GM23248 (cell line): ENCODE data around the gene C19orf25. TPM values are rescaled to one million over a fixed set of nuclear protein-coding genes. Genes with fewer than 3 reads are reported as not detected.

ENCODE experiments used
- DNase-seq: peaks from one replicate; pipeline ENCODE4 v3.0.0-alpha.2; 2015
- H2AFZ ChIP-seq: fragments of 200-600 bp; sonication (generic); 2 replicates; pipeline ENCODE4 v1.6.1; 2016; ENCODE audit warnings: antibody characterized with exemption
- H3F3A ChIP-seq: fragments of 200-600 bp; sonication (generic); 2 replicates; pipeline ENCODE4 v1.6.1; 2016; ENCODE audit warnings: mild to moderate bottlenecking, antibody characterized with exemption, mixed run types; ENCODE audit not compliant: insufficient read depth
- H3K27ac ChIP-seq: fragments of 200-600 bp; sonication (generic); 2 replicates; pipeline ENCODE4 v1.5.1; 2016; ENCODE audit warnings: mild to moderate bottlenecking
- H3K27me3 ChIP-seq: fragments of 200-600 bp; sonication (generic); replicated peaks from 2 replicates; pipeline ENCODE4 v1.6.1; 2016; ENCODE audit warnings: mild to moderate bottlenecking; ENCODE audit not compliant: insufficient read depth
- H3K36me3 ChIP-seq: fragments of 200-600 bp; sonication (generic); 2 replicates; pipeline ENCODE4 v1.6.1; 2016; ENCODE audit warnings: low read depth, mild to moderate bottlenecking
- H3K4me1 ChIP-seq: fragments of 200-600 bp; sonication (generic); 2 replicates; pipeline ENCODE4 v1.6.1; 2016; ENCODE audit warnings: mild to moderate bottlenecking; ENCODE audit not compliant: insufficient read depth
- H3K4me2 ChIP-seq: fragments of 200-600 bp; sonication (generic); one replicate; pipeline ENCODE4 v1.6.1; 2016; ENCODE audit warnings: mild to moderate bottlenecking; ENCODE audit not compliant: unreplicated experiment
- H3K4me3 ChIP-seq: fragments of 200-600 bp; sonication (generic); 2 replicates; pipeline ENCODE4 v1.5.1; 2016; ENCODE audit warnings: mild to moderate bottlenecking
- H3K79me2 ChIP-seq: fragments of 200-600 bp; sonication (generic); 2 replicates; pipeline ENCODE4 v1.6.1; 2016; ENCODE audit warnings: mild to moderate bottlenecking; ENCODE audit not compliant: insufficient read depth
- H3K9ac ChIP-seq: fragments of 200-600 bp; sonication (generic); 2 replicates; pipeline ENCODE4 v1.6.1; 2016; ENCODE audit warnings: mild to moderate bottlenecking
- H3K9me2 ChIP-seq: fragments of 200-600 bp; sonication (generic); 2 replicates; pipeline ENCODE4 v1.6.1; 2016; ENCODE audit warnings: mixed run types, mild to moderate bottlenecking, moderate library complexity; ENCODE audit not compliant: insufficient read depth
- H3K9me3 ChIP-seq: fragments of 200-600 bp; sonication (generic); one replicate; pipeline ENCODE4 v1.6.1; 2017; ENCODE audit warnings: low read depth
- H4K20me1 ChIP-seq: fragments of 200-600 bp; sonication (generic); 2 replicates; pipeline ENCODE4 v1.6.0; 2016; ENCODE audit not compliant: insufficient read depth
- EZH2 ChIP-seq: fragments of 200-600 bp; sonication (generic); IDR thresholded peaks from 2 replicates; pipeline ENCODE4 v1.6.1; 2018; ENCODE audit warnings: antibody characterized with exemption, mild to moderate bottlenecking; ENCODE audit not compliant: insufficient read depth, poor library complexity, severe bottlenecking
- EZH2phosphoT487 ChIP-seq: fragments of 200-600 bp; sonication (generic); IDR thresholded peaks from 2 replicates; pipeline ENCODE4 v1.6.1; 2018; ENCODE audit warnings: antibody characterized with exemption, moderate library complexity, mild to moderate bottlenecking, low read depth; ENCODE audit not compliant: insufficient read depth
- WGBS, 2 experiments: methylation state at CpG; one replicate each; pipeline ENCODE4 v1.1.6; 2015 to 2017; ENCODE audit warnings: low lambda C conversion rate in 2 of 2, low coverage in 1 of 2; ENCODE audit errors: missing lambda C conversion rate in 2 of 2; 5-methylcytosine and 5-hydroxymethylcytosine counted together
- in situ Hi-C: fragments of 300-500 bp; cut with MboI; formaldehyde crosslinking; loops from 2 replicates; pipeline ENCODE4 v1.15.0; 2020
- polyA plus RNA-seq: library from polyadenylated mRNA; unstranded; fragments of >200 nt; fragmentation: Nextera tagmentation; extraction: Ambion mirVana; gene quantifications from 2 replicates; pipeline ENCODE4 v1.2.1, GENCODE V29; 2016
- total RNA-seq: library from RNA; depleted of rRNA; stranded (reverse); fragments of >200 nt; shearing (Covaris generic); gene quantifications from 2 replicates; pipeline ENCODE4 v1.2.3, GENCODE V29; 2014

Gene C19orf25
- total and polyA plus RNA-seq, 2 experiments from 2014 or later: 34.7 to 35.9 TPM

DNA sequence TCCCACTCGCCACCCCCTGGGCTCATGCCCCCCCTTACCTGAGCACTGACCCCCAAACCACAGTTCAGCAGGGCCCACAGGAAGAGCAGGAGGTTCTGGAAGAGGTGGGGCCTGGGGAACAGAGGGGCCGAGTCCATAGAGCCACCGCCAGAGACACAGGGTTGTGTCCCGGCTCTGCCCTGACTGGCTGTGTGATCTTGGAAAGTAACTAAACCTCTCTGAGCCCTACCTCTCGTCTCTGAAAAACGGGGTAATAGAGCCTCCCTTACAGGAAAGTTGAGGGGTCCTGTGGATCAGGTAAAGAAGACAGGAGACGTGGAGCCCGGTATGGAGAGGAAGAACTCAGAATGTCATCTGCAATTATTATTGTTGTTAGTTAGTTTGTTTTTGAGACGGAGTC lies 31.8 kb upstream of the C19orf25 start:
- no peaks in the 10 kb centered on the region for H3K4me1 ChIP-seq
- no peak overlapping the region for H3K9ac ChIP-seq
- H3F3A ChIP-seq: peaks cover 14% of the 10 kb centered on the region; the same call in 1 of the 2 replicates
- H3K27ac ChIP-seq: no peak overlapping the region
- peaks cover 7% of the 10 kb centered on the region; the same call in 1 of the 2 replicates for H3K79me2 ChIP-seq
- H3K9me3 ChIP-seq: no peaks in the 10 kb centered on the region
- H3K36me3 ChIP-seq: no peaks in the 10 kb centered on the region
- WGBS, 2 experiments: 79 to 90% methylated on average over 6 to 9 of the region's 9 CpGs
- H4K20me1 ChIP-seq: no peaks in the 10 kb centered on the region
- H3K9me2 ChIP-seq: no peaks in the 10 kb centered on the region
- no peak overlapping the region for H3K4me2 ChIP-seq
- no peaks in the 10 kb centered on the region for H3K27me3 ChIP-seq
- DNase-seq: no peak
- no peak overlapping the region for H3K4me3 ChIP-seq
- TF ChIP-seq EZH2 (no peak), EZH2phosphoT487 (no peak)
- in situ Hi-C loops: no loop called here
- no peak overlapping the region for H2AFZ ChIP-seq

DNA sequence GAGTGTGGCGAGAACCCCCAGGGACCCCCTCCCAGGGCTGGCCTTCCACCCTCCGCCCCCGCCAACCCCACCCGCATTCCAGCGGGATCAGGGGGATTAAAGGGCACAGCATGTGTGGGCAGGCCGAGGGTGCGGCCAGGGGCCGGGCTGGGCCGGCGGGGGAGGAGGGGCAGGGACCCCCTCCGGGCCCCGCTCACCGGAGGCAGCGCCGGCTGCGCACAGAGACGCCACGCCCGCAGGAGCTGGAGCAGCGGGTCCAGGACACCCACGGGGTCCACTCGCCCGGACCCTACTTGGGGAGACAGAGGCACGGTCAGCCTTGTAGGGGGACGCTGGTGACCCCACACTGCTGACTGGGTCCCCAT lies 31.4 kb upstream of the C19orf25 start:
- Histone ChIP-seq H3K27me3 (no peaks in the 10 kb centered on the region), H3K36me3 (no peaks in the 10 kb centered on the region), H3K4me1 (no peaks in the 10 kb centered on the region), H3K9me2 (no peaks in the 10 kb centered on the region), H3K9ac (no peak overlapping the region), H3F3A (peaks cover 14% of the 10 kb centered on the region; the same call in 1 of the 2 replicates), H3K4me3 (no peak overlapping the region), H3K4me2 (no peak overlapping the region), H3K9me3 (no peaks in the 10 kb centered on the region), H2AFZ (no peak overlapping the region), H3K27ac (no peak overlapping the region), H4K20me1 (no peaks in the 10 kb centered on the region), H3K79me2 (peaks cover 7% of the 10 kb centered on the region; the same call in 1 of the 2 replicates)
- no peak for TF ChIP-seq EZH2
- no peak for TF ChIP-seq EZH2phosphoT487
- 80% methylated on average over 1 to 23 of the region's 25 CpGs for WGBS, 2 experiments
- in situ Hi-C loops: no loop called here
- no peak for DNase-seq

DNA sequence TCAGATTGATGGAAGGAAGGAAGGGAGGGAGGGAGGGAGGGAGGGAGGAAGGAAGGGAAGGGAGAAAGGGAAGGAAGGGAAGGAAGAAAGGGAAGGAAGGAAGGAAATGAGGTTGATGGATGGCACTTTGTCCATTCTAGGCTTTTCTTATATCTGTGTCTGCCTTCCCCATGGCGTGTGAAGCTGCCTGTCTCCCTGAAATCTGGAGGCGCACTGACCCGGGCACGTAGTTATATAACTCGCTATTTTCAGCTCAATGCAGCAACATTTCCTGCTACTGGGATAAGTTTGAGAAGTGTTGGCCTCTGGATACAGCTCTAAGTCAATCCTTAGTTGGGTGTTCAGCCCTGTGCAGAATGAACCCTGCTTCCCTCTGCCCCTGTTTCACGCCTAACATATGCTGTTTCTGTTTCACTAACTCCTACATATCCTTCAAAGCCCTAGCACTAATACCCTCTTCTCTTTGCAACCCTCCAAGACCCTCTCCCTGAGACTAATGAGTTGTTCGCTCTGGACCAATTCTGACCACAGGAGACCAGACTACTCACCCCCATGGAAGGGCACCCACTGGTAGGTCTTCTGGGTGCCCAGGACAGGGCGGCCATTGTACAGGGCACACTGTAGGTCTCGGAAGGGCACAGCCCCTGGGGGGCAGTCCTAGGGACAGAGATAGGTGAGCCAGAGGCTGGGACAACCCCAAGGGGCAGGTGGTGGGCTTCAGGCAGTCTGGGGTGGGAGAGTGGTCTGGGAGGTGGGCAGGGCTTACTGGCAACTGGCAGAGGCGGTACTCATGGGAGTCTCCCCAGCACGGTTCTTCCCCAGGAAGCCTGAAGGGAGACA lies 30.8 kb upstream of the C19orf25 start:
- WGBS, 2 experiments: 65 to 67% methylated on average over 9 to 11 of the region's 11 CpGs
- H3K4me1 ChIP-seq: no peaks in the 10 kb centered on the region
- in situ Hi-C loops: no loop called here
- no peak for DNase-seq
- no peaks in the 10 kb centered on the region for H3K27me3 ChIP-seq
- no peak overlapping the region for H3K4me3 ChIP-seq
- H3K9me3 ChIP-seq: no peaks in the 10 kb centered on the region
- no peak overlapping the region for H3K4me2 ChIP-seq
- TF ChIP-seq EZH2: no peak
- TF ChIP-seq EZH2phosphoT487: no peak
- peaks cover 7% of the 10 kb centered on the region; the same call in 1 of the 2 replicates for H3K79me2 ChIP-seq
- no peaks in the 10 kb centered on the region for H3K36me3 ChIP-seq
- H3K9me2 ChIP-seq: no peaks in the 10 kb centered on the region
- no peak overlapping the region for H3K9ac ChIP-seq
- H3F3A ChIP-seq: peaks cover 14% of the 10 kb centered on the region; the same call in 1 of the 2 replicates
- no peak overlapping the region for H2AFZ ChIP-seq
- H4K20me1 ChIP-seq: no peaks in the 10 kb centered on the region
- H3K27ac ChIP-seq: no peak overlapping the region

DNA sequence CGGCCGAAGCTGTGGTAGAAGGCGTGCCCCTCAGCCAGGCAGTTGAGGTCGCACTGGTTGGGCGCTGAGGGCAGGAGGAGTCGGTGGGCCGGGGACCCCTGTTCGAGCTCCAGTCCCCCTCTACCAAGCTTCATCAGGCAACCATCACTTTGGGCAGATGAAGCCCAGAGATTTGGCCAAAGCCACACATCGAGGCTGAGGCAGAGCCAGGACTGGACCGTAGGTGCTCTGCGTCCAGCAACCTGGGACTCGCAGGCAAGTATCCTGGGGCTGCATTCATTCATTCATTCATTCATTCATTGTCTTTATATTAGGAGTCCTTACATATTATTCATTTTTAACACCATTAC lies 29.5 kb upstream of the C19orf25 start:
- Histone ChIP-seq H3K9me3 (no peaks in the 10 kb centered on the region), H3K4me2 (peak overlapping the region; percentile 34), H3K27ac (0 out of 2 replicates have a peak overlapping the region, but pooled peaks have one; percentile 27), H3F3A (peaks cover 14% of the 10 kb centered on the region; the same call in 1 of the 2 replicates), H3K4me1 (no peaks in the 10 kb centered on the region), H2AFZ (no peak overlapping the region), H4K20me1 (no peaks in the 10 kb centered on the region), H3K9me2 (no peaks in the 10 kb centered on the region), H3K4me3 (0 out of 2 replicates have a peak overlapping the region, but pooled peaks have one; percentile 16), H3K9ac (no peak overlapping the region), H3K79me2 (peaks cover 7% of the 10 kb centered on the region; the same call in 1 of the 2 replicates), H3K36me3 (no peaks in the 10 kb centered on the region), H3K27me3 (no peaks in the 10 kb centered on the region)
- DNase-seq: no peak
- 41 to 47% methylated on average over 9 to 12 of the region's 12 CpGs for WGBS, 2 experiments
- no peak for TF ChIP-seq EZH2phosphoT487
- no peak for TF ChIP-seq EZH2
- in situ Hi-C loops: no loop called here
